HepG2 (cell line): ENCODE data around the gene FAM174C. TPM values are rescaled to one million over a fixed set of nuclear protein-coding genes. Genes with fewer than 3 reads are reported as not detected.

Experiments
- ARID4A ChIP-seq: sonication (generic); formaldehyde crosslinking; IDR thresholded peaks from 2 replicates; pipeline ENCODE4 v1.5.0; 2020; ENCODE audit warnings: mild to moderate bottlenecking, missing genetic modification reagents, borderline replicate concordance
- CENPT ChIP-seq: sonication (generic); formaldehyde crosslinking; IDR thresholded peaks from 2 replicates; pipeline ENCODE4 v1.8.0; 2022; ENCODE audit warnings: low read depth, mild to moderate bottlenecking, moderate library complexity, missing genetic modification reagents
- FOXA1 ChIP-seq, 2 experiments: fragments of 450-650 bp in 1 of 2; sonication (generic) in 1 of 2; formaldehyde crosslinking in 1 of 2; IDR thresholded peaks; 2 replicates each; pipeline versions ENCODE4 v1.4.0 to v1.6.1; 2016 to 2020; ENCODE audit warnings: missing genetic modification reagents in 1 of 2
- GRHL1 ChIP-seq: sonication (generic); formaldehyde crosslinking; conservative IDR thresholded peaks from 2 replicates; pipeline ENCODE4 v1.8.0; 2022; ENCODE audit warnings: missing genetic modification reagents
- HHEX ChIP-seq: IDR thresholded peaks from 2 replicates; pipeline ENCODE4 v1.6.1; 2016; ENCODE audit warnings: control low read depth
- HNRNPUL1 ChIP-seq: fragments of 200-400 bp; formaldehyde crosslinking; IDR thresholded peaks from 2 replicates; pipeline ENCODE4 v1.6.1; 2017; ENCODE audit warnings: low read depth, mild to moderate bottlenecking, low read length, moderate library complexity
- NPAS2 ChIP-seq: sonication (generic); formaldehyde crosslinking; IDR thresholded peaks from 2 replicates; pipeline ENCODE4 v1.8.0; 2022; ENCODE audit warnings: mild to moderate bottlenecking, missing genetic modification reagents, borderline replicate concordance
- RAD51 ChIP-seq: fragments of 450-650 bp; IDR thresholded peaks from 2 replicates; pipeline ENCODE4 v1.6.1; 2016; ENCODE audit warnings: borderline replicate concordance
- SOX13 ChIP-seq, 3 experiments: fragments of 450-650 bp in 1 of 3; sonication (generic) in 1 of 3; formaldehyde crosslinking in 1 of 3; IDR thresholded peaks in 2 of 3; conservative IDR thresholded peaks in 1 of 3; 2 replicates each; pipeline versions ENCODE4 v1.5.0 to v1.6.1; 2016 to 2020; ENCODE audit warnings: antibody characterized with exemption in 1 of 3, mild to moderate bottlenecking in 1 of 3, missing compliant biosample characterization in 1 of 3, missing genetic modification reagents in 1 of 3, moderate library complexity in 1 of 3
- TBX2 ChIP-seq: sonication (generic); formaldehyde crosslinking; IDR thresholded peaks from 2 replicates; pipeline ENCODE4 v1.5.0; 2020; ENCODE audit warnings: missing genetic modification reagents, mild to moderate bottlenecking, borderline replicate concordance
- ZNF224 ChIP-seq: sonication (generic); formaldehyde crosslinking; IDR thresholded peaks from 2 replicates; pipeline ENCODE4 v1.5.0; 2020; ENCODE audit warnings: mild to moderate bottlenecking, missing genetic modification reagents
- ZNF230 ChIP-seq: sonication (generic); formaldehyde crosslinking; IDR thresholded peaks from 2 replicates; pipeline ENCODE4 v1.4.0; 2020; ENCODE audit warnings: mild to moderate bottlenecking, missing genetic modification reagents
- ZNF337 ChIP-seq: sonication (generic); formaldehyde crosslinking; IDR thresholded peaks from 2 replicates; pipeline ENCODE4 v1.5.1; 2020; ENCODE audit warnings: missing genetic modification reagents, low read depth, mild to moderate bottlenecking, borderline replicate concordance
- ZSCAN25 ChIP-seq: sonication (generic); formaldehyde crosslinking; IDR thresholded peaks from 2 replicates; pipeline ENCODE4 v1.8.0; 2022; ENCODE audit warnings: mild to moderate bottlenecking, missing genetic modification reagents
- polyA plus RNA-seq, 8 experiments: library from polyadenylated mRNA; depleted of rRNA in 3 of 8; stranded (reverse) in 7 of 8; unstranded in 1 of 8; fragments of >200 nt; fragmentation: Illumina TruSeq in 4 of 8; extraction: Trizol in 4 of 8; gene quantifications; 2 replicates each; pipeline versions ENCODE4 v1.2.1 to v1.2.3, GENCODE V29; 2011 to 2016; ENCODE audit warnings: low read depth in 4 of 8, missing spikeins in 1 of 8, mixed read lengths in 1 of 8; ENCODE audit not compliant: insufficient read depth in 1 of 8
- total RNA-seq, 5 experiments: library from RNA; depleted of rRNA; stranded (reverse); fragments of >200 nt; fragmentation: Illumina TruSeq; extraction: Trizol; gene quantifications; 2 replicates each; pipeline ENCODE4 v1.2.3, GENCODE V29; 2016; ENCODE audit warnings: low read depth in 1 of 5
- TF ChIP-seq, protein P1 (sequence below): sonication (generic); formaldehyde crosslinking; IDR thresholded peaks from 2 replicates; pipeline ENCODE4 v1.5.1; 2020; ENCODE audit warnings: mild to moderate bottlenecking, missing genetic modification reagents, moderate library complexity

Gene FAM174C
- total and polyA plus RNA-seq, 2 of the 13 experiments (the other 11 are each of a cell fraction or from before 2014, with no cell fraction given), result 19.5 to 31.3 TPM

DNA sequence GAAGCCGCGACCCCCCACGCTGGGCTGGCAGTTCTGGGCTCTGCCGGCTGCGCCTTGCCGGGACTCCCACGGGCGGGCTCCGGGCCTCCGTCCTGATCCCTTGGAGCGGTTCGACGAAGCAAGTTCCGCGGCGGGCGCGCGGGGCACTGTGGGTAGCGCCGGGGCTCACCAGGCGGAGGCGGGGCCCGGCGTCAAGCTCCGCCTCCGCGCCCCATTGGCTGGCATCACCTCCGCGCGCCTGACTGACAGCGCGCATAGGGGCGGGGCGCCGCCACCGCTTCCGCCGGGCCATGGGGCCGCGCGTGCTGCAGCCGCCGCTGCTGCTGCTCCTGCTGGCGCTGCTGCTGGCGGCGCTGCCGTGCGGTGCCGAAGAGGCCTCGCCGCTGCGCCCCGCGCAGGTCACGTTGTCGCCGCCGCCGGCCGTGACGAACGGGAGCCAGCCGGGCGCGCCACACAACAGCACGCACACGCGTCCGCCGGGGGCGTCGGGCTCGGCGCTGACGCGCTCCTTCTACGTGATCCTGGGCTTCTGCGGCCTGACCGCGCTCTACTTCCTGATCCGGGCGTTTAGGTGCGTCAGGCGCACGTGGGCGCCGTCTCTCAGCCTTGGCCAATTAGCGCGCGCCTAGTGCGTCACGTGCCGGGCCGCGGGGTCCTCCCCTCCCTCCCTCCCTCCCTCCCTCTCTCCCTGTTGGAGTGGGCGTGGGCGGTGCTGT lies at the start of gene FAM174C (continued):
- 0 out of 2 replicates have a peak, but pooled peaks have one; percentile 26 for TF ChIP-seq TBX2
- TF ChIP-seq HNRNPUL1, result no peak; the same call in 1 of the 2 replicates
- TF ChIP-seq GRHL1 (CRISPR knock-in tag), result no peak
- TF ChIP-seq ZNF224 (CRISPR knock-in tag), result no peak
- peak; percentile 78 for TF ChIP-seq ZSCAN25
- TF ChIP-seq FOXA1 (IDR thresholded peaks at IDR 0.05), result no peak
- TF ChIP-seq FOXA1 (CRISPR knock-in tag; IDR thresholded peaks at IDR 0.05), result no peak; the same call in 1 of the 2 replicates
- TF ChIP-seq CENPT, result 0 out of 2 replicates have a peak, but pooled peaks have one; percentile 65
- TF ChIP-seq ZNF230 (CRISPR knock-in tag), result no peak
- no peak for TF ChIP-seq SOX13 (IDR thresholded peaks at IDR 0.05)
- TF ChIP-seq SOX13 (CRISPR knock-in tag; conservative IDR thresholded peaks at IDR 0.05 in 1 of 2, IDR thresholded peaks at IDR 0.05 in 1 of 2), result 0 out of 4 replicates have a peak, but pooled peaks of 1 of the 2 experiments have one; percentile 70
- TF ChIP-seq, protein P1, sequence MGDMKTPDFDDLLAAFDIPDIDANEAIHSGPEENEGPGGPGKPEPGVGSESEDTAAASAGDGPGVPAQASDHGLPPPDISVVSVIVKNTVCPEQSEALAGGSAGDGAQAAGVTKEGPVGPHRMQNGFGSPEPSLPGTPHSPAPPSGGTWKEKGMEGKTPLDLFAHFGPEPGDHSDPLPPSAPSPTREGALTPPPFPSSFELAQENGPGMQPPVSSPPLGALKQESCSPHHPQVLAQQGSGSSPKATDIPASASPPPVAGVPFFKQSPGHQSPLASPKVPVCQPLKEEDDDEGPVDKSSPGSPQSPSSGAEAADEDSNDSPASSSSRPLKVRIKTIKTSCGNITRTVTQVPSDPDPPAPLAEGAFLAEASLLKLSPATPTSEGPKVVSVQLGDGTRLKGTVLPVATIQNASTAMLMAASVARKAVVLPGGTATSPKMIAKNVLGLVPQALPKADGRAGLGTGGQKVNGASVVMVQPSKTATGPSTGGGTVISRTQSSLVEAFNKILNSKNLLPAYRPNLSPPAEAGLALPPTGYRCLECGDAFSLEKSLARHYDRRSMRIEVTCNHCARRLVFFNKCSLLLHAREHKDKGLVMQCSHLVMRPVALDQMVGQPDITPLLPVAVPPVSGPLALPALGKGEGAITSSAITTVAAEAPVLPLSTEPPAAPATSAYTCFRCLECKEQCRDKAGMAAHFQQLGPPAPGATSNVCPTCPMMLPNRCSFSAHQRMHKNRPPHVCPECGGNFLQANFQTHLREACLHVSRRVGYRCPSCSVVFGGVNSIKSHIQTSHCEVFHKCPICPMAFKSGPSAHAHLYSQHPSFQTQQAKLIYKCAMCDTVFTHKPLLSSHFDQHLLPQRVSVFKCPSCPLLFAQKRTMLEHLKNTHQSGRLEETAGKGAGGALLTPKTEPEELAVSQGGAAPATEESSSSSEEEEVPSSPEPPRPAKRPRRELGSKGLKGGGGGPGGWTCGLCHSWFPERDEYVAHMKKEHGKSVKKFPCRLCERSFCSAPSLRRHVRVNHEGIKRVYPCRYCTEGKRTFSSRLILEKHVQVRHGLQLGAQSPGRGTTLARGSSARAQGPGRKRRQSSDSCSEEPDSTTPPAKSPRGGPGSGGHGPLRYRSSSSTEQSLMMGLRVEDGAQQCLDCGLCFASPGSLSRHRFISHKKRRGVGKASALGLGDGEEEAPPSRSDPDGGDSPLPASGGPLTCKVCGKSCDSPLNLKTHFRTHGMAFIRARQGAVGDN (CRISPR knock-in tag), result peak; percentile 92
- no peak for TF ChIP-seq ZNF337 (CRISPR knock-in tag)
- no peak for TF ChIP-seq HHEX (CRISPR knock-in tag)
- no peak for TF ChIP-seq NPAS2 (CRISPR knock-in tag)
- TF ChIP-seq RAD51, result peak; percentile 97
- TF ChIP-seq ARID4A (CRISPR knock-in tag), result peak; percentile 92
